ENCODE results near the gene FAM241B.

GRCh38 chr10:69633673-69634635 lies 3.9 kb downstream of the FAM241B start:
- TF ChIP-seq EZH2 (IDR thresholded peaks at IDR 0.05; ENCODE audit: low read length): no peak
- no peak for TF ChIP-seq CTCF (optimal IDR thresholded peaks at IDR 0.05 in 1 of 3, IDR thresholded peaks at IDR 0.05 in 1 of 3, conservative IDR thresholded peaks at IDR 0.05 in 1 of 3; ENCODE audit: extremely low read depth in 1 of 3, insufficient read depth in 2 of 3, low read length in 3 of 3)
